ENCODE results near the gene SBK2.

DNA sequence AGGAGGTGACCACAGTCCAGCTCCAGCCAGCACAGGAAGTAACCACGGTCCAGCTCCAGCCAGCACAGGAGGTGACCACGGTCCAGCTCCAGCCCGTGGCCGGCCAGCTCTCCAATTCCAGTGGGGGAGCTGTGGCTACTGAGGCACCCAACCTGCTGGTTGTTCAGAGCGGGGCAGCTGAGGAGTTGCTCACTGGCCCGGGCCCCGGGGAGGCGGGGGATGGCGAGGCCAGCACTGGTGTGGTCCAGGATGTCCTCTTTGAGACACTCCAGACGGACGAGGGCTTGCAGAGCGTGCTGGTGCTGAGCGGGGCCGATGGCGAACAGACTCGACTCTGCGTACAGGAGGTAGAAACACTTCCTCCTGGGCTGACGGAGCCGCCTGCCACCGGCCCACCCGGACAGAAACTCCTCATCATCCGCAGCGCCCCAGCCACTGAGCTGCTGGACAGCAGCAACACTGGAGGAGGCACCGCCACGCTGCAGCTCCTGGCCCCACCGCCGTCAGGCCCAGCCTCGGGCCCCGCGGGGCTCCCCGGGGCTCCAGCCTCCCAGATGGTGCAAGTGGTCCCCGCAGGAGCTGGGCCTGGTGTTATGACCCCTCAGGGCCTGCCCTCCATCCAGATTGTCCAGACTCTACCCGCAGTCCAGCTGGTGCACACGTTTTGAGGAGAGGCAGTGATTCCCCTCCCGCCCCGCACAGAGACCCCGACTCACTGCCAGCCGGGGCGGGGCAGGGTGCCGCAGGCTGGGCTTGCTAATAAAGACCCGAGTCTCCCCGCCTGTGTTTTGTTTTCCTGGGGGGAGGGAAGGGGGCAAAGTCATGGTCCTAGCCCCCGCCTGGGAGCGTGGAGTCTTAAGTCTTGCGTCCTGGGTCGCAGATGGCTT is 53.0 kb downstream of the SBK2 start:
- TF ChIP-seq CTCF (conservative IDR thresholded peaks at IDR 0.05; ENCODE audit: low read depth, low read length) (no peak), EZH2phosphoT487 (IDR thresholded peaks at IDR 0.05; ENCODE audit: borderline replicate concordance, low read length) (no peak), EZH2 (IDR thresholded peaks at IDR 0.05; ENCODE audit: low read length, unreplicated experiment) (no peak)
